ENCODE measurements around the gene ZFAND3. TPM values are rescaled to one million over a fixed set of nuclear protein-coding genes. Genes with fewer than 3 reads are reported as not detected.

The ZFAND3 gene
- total and polyA plus RNA-seq, 2 experiments from 2014 or later = 16.9 to 28.2 TPM

DNA sequence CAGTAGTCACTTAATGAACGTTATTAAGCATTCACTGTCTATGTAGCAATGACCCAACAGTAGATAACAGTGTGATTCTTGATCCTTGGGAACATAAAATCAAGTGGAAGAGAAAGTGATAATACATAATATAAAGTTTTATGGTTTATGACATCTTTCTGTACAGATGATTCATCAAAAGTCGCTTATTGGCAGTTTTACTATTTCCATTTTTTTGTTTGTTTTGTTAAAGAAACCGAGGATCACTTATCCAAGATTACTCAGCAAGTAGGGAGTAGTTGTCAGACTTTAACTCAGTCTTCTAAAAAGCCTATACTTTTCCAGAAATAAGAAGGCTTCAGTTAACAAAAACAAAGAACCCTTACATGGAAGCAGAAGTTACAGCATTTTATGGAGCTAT lies 260.8 kb downstream of the ZFAND3 start:
- H3K4me1 Mint-ChIP-seq = peaks cover 36% of the 10 kb centered on the region
- no peak overlapping the region for H3K4me3 ChIP-seq
- H3K9me3 Mint-ChIP-seq = no peaks in the 10 kb centered on the region
- DNase-seq (ENCODE audit: low spot score) (no peak), ATAC-seq (no peak)
- H3K79me2 ChIP-seq (replicated peaks; ENCODE audit: insufficient read depth) = no peaks in the 10 kb centered on the region
- H3F3A ChIP-seq (replicated peaks; ENCODE audit: low read depth) = no peaks in the 10 kb centered on the region
- no peaks in the 10 kb centered on the region for H3K27me3 Mint-ChIP-seq (ENCODE audit: insufficient read depth, low read depth, poor library complexity)
- H3K4me2 ChIP-seq = no peak overlapping the region
- peaks cover 16% of the 10 kb centered on the region for H3K4me1 ChIP-seq (ENCODE audit: insufficient read depth)
- H3K27ac Mint-ChIP-seq = no peak overlapping the region
- no peak overlapping the region for H2AFZ ChIP-seq
- H3K9me2 ChIP-seq (ENCODE audit: insufficient read depth) = no peaks in the 10 kb centered on the region
- no peaks in the 10 kb centered on the region for H3K36me3 Mint-ChIP-seq (ENCODE audit: low read depth)
- no peaks in the 10 kb centered on the region for H3K27me3 ChIP-seq (ENCODE audit: insufficient read depth)
- no peak for TF ChIP-seq NANOG (IDR thresholded peaks at IDR 0.05; ENCODE audit: borderline replicate concordance)
- TF ChIP-seq STAT1 (IDR thresholded peaks at IDR 0.05; ENCODE audit: unreplicated experiment) = no peak
- TF ChIP-seq, protein P1, sequence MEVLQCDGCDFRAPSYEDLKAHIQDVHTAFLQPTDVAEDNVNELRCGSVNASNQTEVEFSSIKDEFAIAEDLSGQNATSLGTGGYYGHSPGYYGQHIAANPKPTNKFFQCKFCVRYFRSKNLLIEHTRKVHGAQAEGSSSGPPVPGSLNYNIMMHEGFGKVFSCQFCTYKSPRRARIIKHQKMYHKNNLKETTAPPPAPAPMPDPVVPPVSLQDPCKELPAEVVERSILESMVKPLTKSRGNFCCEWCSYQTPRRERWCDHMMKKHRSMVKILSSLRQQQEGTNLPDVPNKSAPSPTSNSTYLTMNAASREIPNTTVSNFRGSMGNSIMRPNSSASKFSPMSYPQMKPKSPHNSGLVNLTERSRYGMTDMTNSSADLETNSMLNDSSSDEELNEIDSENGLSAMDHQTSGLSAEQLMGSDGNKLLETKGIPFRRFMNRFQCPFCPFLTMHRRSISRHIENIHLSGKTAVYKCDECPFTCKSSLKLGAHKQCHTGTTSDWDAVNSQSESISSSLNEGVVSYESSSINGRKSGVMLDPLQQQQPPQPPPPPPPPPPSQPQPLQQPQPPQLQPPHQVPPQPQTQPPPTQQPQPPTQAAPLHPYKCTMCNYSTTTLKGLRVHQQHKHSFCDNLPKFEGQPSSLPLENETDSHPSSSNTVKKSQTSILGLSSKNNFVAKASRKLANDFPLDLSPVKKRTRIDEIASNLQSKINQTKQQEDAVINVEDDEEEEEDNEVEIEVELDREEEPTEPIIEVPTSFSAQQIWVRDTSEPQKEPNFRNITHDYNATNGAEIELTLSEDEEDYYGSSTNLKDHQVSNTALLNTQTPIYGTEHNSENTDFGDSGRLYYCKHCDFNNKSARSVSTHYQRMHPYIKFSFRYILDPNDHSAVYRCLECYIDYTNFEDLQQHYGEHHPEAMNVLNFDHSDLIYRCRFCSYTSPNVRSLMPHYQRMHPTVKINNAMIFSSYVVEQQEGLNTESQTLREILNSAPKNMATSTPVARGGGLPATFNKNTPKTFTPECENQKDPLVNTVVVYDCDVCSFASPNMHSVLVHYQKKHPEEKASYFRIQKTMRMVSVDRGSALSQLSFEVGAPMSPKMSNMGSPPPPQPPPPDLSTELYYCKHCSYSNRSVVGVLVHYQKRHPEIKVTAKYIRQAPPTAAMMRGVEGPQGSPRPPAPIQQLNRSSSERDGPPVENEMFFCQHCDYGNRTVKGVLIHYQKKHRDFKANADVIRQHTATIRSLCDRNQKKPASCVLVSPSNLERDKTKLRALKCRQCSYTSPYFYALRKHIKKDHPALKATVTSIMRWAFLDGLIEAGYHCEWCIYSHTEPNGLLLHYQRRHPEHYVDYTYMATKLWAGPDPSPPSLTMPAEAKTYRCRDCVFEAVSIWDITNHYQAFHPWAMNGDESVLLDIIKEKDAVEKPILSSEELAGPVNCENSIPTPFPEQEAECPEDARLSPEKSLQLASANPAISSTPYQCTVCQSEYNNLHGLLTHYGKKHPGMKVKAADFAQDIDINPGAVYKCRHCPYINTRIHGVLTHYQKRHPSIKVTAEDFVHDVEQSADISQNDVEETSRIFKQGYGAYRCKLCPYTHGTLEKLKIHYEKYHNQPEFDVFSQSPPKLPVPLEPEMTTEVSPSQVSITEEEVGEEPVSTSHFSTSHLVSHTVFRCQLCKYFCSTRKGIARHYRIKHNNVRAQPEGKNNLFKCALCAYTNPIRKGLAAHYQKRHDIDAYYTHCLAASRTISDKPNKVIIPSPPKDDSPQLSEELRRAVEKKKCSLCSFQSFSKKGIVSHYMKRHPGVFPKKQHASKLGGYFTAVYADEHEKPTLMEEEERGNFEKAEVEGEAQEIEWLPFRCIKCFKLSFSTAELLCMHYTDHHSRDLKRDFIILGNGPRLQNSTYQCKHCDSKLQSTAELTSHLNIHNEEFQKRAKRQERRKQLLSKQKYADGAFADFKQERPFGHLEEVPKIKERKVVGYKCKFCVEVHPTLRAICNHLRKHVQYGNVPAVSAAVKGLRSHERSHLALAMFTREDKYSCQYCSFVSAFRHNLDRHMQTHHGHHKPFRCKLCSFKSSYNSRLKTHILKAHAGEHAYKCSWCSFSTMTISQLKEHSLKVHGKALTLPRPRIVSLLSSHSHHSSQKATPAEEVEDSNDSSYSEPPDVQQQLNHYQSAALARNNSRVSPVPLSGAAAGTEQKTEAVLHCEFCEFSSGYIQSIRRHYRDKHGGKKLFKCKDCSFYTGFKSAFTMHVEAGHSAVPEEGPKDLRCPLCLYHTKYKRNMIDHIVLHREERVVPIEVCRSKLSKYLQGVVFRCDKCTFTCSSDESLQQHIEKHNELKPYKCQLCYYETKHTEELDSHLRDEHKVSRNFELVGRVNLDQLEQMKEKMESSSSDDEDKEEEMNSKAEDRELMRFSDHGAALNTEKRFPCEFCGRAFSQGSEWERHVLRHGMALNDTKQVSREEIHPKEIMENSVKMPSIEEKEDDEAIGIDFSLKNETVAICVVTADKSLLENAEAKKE (CRISPR knock-in tag; IDR thresholded peaks at IDR 0.05) = no peak
- no peak for TF ChIP-seq POLR2AphosphoS5 (IDR thresholded peaks at IDR 0.05; ENCODE audit: low read depth)
- TF ChIP-seq EZH2 (IDR thresholded peaks at IDR 0.05; ENCODE audit: low read depth, unreplicated experiment) = no peak
- no peak for TF ChIP-seq ZNF331 (CRISPR knock-in tag; IDR thresholded peaks at IDR 0.05; ENCODE audit: low read depth)
- TF ChIP-seq, protein P2, sequence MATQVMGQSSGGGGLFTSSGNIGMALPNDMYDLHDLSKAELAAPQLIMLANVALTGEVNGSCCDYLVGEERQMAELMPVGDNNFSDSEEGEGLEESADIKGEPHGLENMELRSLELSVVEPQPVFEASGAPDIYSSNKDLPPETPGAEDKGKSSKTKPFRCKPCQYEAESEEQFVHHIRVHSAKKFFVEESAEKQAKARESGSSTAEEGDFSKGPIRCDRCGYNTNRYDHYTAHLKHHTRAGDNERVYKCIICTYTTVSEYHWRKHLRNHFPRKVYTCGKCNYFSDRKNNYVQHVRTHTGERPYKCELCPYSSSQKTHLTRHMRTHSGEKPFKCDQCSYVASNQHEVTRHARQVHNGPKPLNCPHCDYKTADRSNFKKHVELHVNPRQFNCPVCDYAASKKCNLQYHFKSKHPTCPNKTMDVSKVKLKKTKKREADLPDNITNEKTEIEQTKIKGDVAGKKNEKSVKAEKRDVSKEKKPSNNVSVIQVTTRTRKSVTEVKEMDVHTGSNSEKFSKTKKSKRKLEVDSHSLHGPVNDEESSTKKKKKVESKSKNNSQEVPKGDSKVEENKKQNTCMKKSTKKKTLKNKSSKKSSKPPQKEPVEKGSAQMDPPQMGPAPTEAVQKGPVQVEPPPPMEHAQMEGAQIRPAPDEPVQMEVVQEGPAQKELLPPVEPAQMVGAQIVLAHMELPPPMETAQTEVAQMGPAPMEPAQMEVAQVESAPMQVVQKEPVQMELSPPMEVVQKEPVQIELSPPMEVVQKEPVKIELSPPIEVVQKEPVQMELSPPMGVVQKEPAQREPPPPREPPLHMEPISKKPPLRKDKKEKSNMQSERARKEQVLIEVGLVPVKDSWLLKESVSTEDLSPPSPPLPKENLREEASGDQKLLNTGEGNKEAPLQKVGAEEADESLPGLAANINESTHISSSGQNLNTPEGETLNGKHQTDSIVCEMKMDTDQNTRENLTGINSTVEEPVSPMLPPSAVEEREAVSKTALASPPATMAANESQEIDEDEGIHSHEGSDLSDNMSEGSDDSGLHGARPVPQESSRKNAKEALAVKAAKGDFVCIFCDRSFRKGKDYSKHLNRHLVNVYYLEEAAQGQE (IDR thresholded peaks at IDR 0.05; ENCODE audit: unreplicated experiment) = no peak
- TF ChIP-seq CREB1 (CRISPR knock-in tag; IDR thresholded peaks at IDR 0.05; ENCODE audit: low read depth) = no peak
- no peak for TF ChIP-seq EZH2phosphoT487 (IDR thresholded peaks at IDR 0.05; ENCODE audit: unreplicated experiment)
- TF ChIP-seq, protein P3, sequence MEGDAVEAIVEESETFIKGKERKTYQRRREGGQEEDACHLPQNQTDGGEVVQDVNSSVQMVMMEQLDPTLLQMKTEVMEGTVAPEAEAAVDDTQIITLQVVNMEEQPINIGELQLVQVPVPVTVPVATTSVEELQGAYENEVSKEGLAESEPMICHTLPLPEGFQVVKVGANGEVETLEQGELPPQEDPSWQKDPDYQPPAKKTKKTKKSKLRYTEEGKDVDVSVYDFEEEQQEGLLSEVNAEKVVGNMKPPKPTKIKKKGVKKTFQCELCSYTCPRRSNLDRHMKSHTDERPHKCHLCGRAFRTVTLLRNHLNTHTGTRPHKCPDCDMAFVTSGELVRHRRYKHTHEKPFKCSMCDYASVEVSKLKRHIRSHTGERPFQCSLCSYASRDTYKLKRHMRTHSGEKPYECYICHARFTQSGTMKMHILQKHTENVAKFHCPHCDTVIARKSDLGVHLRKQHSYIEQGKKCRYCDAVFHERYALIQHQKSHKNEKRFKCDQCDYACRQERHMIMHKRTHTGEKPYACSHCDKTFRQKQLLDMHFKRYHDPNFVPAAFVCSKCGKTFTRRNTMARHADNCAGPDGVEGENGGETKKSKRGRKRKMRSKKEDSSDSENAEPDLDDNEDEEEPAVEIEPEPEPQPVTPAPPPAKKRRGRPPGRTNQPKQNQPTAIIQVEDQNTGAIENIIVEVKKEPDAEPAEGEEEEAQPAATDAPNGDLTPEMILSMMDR (conservative IDR thresholded peaks at IDR 0.05; ENCODE audit: low read depth in 2 of 2) = no peak
- TF ChIP-seq, protein P4, sequence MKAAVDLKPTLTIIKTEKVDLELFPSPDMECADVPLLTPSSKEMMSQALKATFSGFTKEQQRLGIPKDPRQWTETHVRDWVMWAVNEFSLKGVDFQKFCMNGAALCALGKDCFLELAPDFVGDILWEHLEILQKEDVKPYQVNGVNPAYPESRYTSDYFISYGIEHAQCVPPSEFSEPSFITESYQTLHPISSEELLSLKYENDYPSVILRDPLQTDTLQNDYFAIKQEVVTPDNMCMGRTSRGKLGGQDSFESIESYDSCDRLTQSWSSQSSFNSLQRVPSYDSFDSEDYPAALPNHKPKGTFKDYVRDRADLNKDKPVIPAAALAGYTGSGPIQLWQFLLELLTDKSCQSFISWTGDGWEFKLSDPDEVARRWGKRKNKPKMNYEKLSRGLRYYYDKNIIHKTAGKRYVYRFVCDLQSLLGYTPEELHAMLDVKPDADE (IDR thresholded peaks at IDR 0.05) = no peak
- TF ChIP-seq ZNF114 (CRISPR knock-in tag; IDR thresholded peaks at IDR 0.05) = no peak
- no peak for TF ChIP-seq JUNB (IDR thresholded peaks at IDR 0.05; ENCODE audit: unreplicated experiment)
- H3K27ac ChIP-seq (ENCODE audit: low read depth) = no peak overlapping the region
- no peak overlapping the region for H3K4me3 Mint-ChIP-seq
- no peaks in the 10 kb centered on the region for H4K20me1 ChIP-seq (replicated peaks; ENCODE audit: insufficient read depth)
- H3K36me3 ChIP-seq (ENCODE audit: insufficient read depth) = no peaks in the 10 kb centered on the region

Data from GM23338 (cell line).